GM10266 (cell line): ENCODE data around the gene HSPA9.

Experiments used
- DNase-seq: peaks from one replicate; pipeline ENCODE4 v3.0.0; 2012; ENCODE audit errors: extremely low spot score
- CTCF ChIP-seq: IDR thresholded peaks from 2 replicates; pipeline ENCODE4 v1.5.1; 2012; ENCODE audit warnings: mild to moderate bottlenecking, low read depth; ENCODE audit not compliant: control insufficient read depth, insufficient read depth; ENCODE audit errors: missing control alignments

Gene HSPA9

DNA sequence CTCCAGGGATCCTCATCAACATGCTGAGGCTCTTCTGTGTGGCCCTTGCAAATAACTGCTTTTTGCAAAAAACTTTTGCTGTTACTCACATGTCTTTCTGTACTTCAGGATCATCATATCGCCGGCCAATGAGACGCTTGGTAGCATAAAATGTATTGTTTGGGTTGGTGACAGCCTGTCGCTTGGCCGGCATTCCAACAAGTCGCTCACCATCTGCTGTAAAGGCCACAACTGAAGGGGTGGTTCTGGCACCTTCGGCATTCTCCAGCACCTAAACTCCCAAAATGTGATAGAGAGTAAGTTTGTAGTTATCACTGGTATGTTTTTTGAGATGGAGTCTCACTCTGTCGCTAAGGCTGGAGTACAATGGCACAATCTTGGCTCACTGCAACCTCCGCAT lies 4.3 kb downstream of the HSPA9 start:
- no peak for TF ChIP-seq CTCF
- DNase-seq = no peak

- DNase-seq = no peak
- TF ChIP-seq CTCF = no peak
Measured at GRCh38 chr5:138569782-138570181, 5.4 kb downstream of the HSPA9 start.

DNA sequence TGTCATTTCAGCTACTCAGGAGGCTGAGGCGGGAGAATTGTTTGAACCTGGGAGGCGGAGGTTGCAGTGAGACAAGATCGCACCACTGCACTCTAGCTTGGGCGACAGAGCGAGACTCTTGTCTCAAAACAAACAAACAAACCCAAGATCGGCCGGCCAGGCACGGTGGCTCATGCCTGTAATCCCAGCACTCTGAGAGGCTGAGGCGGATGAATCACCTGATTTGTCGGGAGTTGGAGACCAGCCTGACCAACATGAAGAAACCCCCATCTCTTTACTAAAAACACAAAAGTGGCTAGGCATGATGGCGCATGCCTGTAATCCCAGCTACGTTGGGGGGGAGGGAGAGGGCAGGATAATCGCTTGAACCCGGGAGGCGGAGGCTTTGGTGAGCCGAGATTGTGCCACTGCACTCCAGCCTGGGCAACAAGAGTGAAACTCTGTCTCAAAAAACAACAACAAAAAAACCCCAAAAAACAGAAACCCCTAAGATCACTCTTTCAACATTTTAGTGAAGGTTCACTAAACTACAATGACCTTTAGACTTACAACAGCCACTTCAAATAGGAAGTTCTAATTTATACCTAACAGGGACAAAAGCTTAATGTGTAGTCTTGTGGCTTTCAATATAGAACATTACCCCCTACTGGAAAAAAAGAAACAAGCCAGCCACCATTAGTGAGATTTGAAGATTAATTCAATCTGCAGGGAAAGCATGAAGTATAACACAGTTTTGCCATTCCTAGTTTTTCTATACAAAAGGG lies 7.0 kb downstream of the HSPA9 start:
- DNase-seq = no peak
- no peak for TF ChIP-seq CTCF

- no peak for DNase-seq
- TF ChIP-seq CTCF = no peak
Measured at GRCh38 chr5:138566792-138567191, 8.4 kb downstream of the HSPA9 start.

DNA sequence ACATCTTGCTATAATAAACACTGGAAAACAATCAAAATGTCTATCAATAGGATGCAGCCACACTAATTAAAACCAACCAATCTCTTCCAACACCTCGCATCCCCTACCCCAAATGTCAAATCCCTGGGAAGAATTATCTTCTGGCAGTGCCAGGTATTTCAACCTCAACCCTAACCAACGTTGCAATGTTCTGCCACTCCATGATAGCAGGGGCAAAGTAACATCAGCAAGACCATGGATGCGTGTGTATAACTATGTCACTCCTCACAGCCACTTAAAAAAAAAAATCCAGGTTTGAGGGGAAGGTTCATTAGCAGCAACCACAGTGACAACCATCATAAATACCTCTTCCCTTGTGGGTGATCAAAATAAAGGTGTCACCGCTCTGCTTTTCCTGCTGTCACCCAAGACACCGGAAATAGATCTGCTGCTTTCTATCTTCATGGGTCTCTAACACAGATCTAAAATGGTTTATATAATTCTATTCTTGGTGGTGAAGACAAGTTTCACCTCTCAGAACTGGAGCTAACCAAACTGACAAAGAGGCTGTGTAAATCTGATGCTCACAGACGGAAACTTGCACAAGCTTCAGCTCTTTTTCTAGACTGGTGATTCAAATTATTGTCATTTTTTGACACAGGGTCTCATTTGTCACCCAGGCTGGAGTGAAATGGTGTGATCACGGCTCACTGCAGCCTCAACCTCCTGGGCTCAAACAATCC lies 9.9 kb downstream of the HSPA9 start:
- no peak for TF ChIP-seq CTCF
- DNase-seq = no peak

GRCh38 chr5:138564242-138564641 lies 11.0 kb downstream of the HSPA9 start:
- DNase-seq = no peak

More at GRCh38 chr5:138564242-138564641, 11.0 kb downstream of the HSPA9 start:
- no peak for TF ChIP-seq CTCF
